ENCODE data around the gene POLR2F. TPM values are rescaled to one million over a fixed set of nuclear protein-coding genes. Genes with fewer than 3 reads are reported as not detected.

Gene POLR2F
- total and polyA plus RNA-seq, 11 donors, result 60.7 to 218 (median 78.2) TPM

DNA sequence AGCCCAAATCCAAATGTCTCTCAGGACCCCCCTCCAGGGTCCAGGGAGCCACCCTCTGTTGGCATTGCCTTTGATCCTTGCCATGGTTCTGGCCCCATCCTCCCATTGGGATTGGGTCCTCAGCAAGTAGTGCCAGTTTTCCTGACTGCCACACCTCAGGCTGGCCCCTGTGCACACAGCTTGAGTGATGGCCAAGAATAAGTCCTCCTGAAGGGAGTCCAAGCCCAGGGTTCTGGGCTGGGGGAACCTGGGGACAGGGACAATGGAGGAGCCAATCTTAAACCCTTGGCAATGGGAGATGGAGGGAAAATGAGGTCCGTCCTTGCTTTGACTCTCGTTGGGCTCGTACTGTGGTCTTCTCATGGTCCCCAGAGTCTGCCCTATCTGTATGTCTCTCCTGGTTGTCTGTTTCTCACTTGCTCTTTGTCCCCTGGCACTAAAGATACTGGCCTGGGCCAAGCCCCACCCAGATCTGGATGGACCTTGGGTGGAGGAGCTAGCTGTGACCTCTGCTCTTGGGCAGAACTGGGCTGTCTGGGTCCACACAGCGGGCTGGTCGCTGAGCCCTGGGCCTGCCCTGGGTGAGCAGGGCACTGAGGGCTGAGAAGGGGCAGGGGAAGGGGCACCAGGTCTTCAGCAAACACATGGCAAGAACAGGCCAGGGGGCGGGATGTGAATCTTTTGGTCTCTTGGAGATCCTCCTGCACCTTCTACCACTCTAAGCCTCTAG, 27.9 kb downstream of the POLR2F start:
- Histone ChIP-seq H3K9me3 (no peaks in the 10 kb centered on the region), H3K4me3 (peak overlapping the region in 5 of 12 donors; percentile 2 to 34 (median 17)), H3K27me3 (no peaks in the 10 kb centered on the region), H3K4me1 (peaks cover 0 to 17% (median 0%) of the 10 kb centered on the region in 12 donors), H3K36me3 (peaks cover 0 to 6% (median 0%) of the 10 kb centered on the region in 9 donors), H3K27ac (peak overlapping the region in 1 of 12 donors; percentile 67)
- WGBS, 4 donors, result 78 to 94% (median 86%) methylated on average over 6 of the region's 6 CpGs
- DNase-seq (no peak), ATAC-seq (peak in 3 of 4 donors; percentile 11 to 24 (median 20))
- TF ChIP-seq POLR2A (IDR thresholded peaks at IDR 0.05), result no peak
- TF ChIP-seq, protein P1, sequence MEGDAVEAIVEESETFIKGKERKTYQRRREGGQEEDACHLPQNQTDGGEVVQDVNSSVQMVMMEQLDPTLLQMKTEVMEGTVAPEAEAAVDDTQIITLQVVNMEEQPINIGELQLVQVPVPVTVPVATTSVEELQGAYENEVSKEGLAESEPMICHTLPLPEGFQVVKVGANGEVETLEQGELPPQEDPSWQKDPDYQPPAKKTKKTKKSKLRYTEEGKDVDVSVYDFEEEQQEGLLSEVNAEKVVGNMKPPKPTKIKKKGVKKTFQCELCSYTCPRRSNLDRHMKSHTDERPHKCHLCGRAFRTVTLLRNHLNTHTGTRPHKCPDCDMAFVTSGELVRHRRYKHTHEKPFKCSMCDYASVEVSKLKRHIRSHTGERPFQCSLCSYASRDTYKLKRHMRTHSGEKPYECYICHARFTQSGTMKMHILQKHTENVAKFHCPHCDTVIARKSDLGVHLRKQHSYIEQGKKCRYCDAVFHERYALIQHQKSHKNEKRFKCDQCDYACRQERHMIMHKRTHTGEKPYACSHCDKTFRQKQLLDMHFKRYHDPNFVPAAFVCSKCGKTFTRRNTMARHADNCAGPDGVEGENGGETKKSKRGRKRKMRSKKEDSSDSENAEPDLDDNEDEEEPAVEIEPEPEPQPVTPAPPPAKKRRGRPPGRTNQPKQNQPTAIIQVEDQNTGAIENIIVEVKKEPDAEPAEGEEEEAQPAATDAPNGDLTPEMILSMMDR (IDR thresholded peaks at IDR 0.05), result no peak
- intact Hi-C loops (cut with DNase I), result no loop called here

DNA sequence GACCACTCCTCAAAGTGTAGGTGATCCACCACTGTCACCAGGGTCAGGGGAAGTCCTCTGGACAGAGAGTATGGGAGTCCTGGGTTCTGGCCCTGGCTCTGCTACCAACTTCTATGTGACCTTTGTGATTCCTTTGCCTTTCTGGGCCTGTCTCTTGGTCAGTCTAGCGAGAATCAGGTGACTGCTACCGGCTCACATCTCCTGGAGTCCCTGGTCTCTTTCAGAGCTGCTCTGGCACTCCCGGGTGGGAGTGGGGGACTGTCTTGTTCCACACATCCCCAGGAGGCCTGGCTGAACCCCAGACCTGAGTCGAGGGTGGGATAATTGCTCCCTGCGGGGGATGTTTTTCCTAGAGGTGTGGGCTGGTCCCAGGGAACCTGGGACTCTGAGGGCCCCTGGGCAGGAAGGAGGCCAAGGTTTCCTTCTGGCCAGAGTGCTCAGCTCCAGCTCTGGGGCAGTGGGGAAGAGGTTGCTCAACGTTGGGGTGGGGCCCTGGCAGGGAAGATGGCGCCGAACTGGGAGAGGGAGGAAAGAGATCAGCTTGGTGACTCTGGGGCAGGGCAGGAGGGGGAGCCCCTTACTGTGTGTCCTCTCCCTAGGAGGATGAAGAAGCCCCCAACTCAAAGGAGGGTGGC, 28.8 kb downstream of the POLR2F start:
- Histone ChIP-seq H3K4me3 (peak overlapping the region in 5 of 12 donors; percentile 12 to 34 (median 21)), H3K4me1 (peaks cover 0 to 17% (median 0%) of the 10 kb centered on the region in 12 donors), H3K27me3 (no peaks in the 10 kb centered on the region), H3K36me3 (peaks cover 0 to 8% (median 0%) of the 10 kb centered on the region in 9 donors), H3K9me3 (no peaks in the 10 kb centered on the region), H3K27ac (peak overlapping the region in 1 of 12 donors; percentile 67)
- ATAC-seq (no peak), DNase-seq (no peak)
- intact Hi-C loops (cut with DNase I), result no loop called here
- 78 to 89% (median 86%) methylated on average over 6 to 8 of the region's 8 CpGs for WGBS, 4 donors
- no peak for TF ChIP-seq POLR2A (IDR thresholded peaks at IDR 0.05)
- TF ChIP-seq, protein P1 (IDR thresholded peaks at IDR 0.05), result no peak

DNA sequence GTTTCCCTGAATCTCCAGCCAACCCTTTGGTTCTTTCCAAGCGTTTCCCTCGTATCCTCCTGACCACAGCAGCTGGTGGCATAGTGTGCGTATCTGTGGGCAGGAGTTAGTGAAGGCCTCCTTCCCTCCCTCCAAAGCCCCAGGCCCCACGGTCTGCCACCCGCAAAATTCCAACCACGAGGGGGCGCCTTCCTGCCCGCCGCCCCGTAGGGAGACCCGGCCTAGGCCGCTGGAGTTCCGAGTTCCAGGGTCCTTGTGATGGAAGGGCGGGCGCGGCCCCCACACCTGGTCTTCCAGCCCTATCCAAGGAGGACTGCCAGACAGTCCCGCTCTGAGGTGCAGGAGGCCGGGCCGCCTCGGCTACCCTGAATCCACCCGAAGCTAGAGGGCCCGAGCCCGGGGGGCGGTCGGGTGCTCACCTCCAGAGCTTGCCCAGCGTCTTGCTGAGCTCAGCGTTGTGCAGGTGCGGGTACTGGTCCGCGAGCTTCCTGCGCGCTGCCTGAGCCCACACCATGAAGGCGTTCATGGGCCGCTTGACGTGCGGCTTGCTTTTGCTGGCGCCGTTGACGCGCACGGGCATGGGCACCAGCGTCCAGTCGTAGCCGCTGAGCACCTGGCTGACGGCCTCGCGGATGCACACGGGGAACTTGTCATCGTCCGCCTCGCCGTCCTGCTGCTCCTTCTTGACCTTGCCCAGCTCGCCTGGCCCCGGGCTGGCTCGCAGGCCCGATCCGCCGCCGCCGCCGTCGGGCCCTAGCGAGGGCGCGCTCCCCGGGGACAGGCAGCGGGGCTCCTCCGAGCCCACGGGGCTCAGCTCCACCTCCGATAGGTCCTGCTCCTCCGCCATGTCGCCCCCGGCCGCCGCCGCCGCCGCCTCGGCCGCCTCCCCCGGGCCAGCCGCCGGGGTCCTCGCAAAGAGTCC, 29.7 kb downstream of the POLR2F start:
- DNase-seq (no peak), ATAC-seq (no peak)
- H3K4me1 ChIP-seq, result peaks cover 0 to 17% (median 0%) of the 10 kb centered on the region in 12 donors
- no peaks in the 10 kb centered on the region for H3K9me3 ChIP-seq
- TF ChIP-seq, protein P1 (IDR thresholded peaks at IDR 0.05), result peak in 7 of 12 donors; percentile 16 to 26 (median 21)
- TF ChIP-seq POLR2A (IDR thresholded peaks at IDR 0.05), result no peak
- peaks cover 0 to 8% (median 0%) of the 10 kb centered on the region in 9 donors for H3K36me3 ChIP-seq
- intact Hi-C loops (cut with DNase I), result no loop called here
- peak overlapping the region in 3 of 12 donors; percentile 5 to 67 (median 37) for H3K27ac ChIP-seq
- no peaks in the 10 kb centered on the region for H3K27me3 ChIP-seq
- WGBS, 4 donors, result 69 to 78% (median 71%) methylated on average over 73 to 84 of the region's 84 CpGs
- peak overlapping the region in 6 of 12 donors; percentile 6 to 34 (median 14) for H3K4me3 ChIP-seq
